IPS DF 19.7 (cell line): ENCODE results near the gene EXOC6B.
A peak's percentile ranks its signal among the peaks of the same experiment; 100 is the strongest.

Source experiments
- DNase-seq: peaks from one replicate; pipeline ENCODE4 v3.0.0-alpha.2; 2013; ENCODE audit warnings: low read depth, low spot score

The EXOC6B gene

GRCh38 chr2:72793798-72794440 lies 31.9 kb downstream of the EXOC6B start:
- no peak for DNase-seq

DNA sequence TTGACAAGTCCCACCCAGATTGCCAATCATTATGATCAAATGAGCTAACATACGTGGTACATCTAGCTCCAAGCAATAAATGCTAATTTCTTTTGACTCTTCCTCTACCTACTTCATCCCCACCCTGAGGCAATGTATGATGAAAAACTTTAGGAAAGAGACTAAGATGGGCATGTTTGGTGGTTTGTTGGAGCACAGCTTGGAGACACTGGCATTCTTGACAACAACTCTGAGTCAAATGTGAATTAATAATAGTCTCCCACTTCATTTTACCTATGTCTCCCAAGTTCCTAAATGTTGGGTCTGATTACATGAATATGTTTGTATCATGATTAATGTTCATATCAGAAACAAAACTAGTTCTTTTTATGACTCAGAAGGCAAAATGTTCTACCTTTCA lies 36.6 kb downstream of the EXOC6B start:
- no peak for DNase-seq

DNA sequence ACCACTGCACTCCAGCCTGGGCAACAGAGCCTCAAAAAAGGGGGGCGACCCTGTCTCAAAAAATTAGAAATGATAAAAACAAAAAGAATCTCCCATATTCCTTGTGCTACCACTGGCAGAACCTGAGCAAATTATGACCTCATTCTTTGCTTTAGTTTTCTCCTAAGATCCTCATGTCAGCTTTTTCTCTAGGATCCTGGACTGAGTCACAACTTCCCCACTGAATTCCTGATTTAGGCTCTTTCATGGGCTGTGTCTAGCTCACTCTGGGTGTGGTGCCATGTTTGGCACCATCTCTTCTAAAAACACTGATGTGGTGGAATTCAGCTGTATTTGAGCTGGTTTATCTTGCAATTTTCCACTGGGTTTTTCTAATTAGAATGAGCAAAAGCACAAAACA lies 37.1 kb downstream of the EXOC6B start:
- no peak for DNase-seq

- no peak for DNase-seq
Observed at GRCh38 chr2:72785517-72785916, 40.3 kb downstream of the EXOC6B start.

DNA sequence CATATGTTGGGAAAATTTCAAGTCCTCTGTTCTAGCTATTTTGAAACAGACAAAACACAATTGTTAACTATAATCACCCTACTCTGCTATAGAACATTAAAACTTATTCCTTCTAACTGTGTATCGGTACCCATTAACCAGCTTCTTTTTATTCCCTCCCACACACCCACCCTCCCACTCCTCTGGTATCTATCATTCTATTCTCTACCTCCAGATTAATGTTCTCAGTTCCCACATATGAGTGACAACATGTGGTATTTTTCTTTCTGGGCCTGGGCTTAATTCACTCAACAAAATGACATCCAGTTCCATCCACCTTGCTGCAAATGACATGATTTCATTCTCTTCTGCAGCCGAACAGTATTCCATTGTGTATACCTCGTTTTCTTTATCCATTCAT lies 43.3 kb downstream of the EXOC6B start:
- DNase-seq, result no peak

- DNase-seq, result no peak
Observed at GRCh38 chr2:72781480-72781879, 44.4 kb downstream of the EXOC6B start.

DNA sequence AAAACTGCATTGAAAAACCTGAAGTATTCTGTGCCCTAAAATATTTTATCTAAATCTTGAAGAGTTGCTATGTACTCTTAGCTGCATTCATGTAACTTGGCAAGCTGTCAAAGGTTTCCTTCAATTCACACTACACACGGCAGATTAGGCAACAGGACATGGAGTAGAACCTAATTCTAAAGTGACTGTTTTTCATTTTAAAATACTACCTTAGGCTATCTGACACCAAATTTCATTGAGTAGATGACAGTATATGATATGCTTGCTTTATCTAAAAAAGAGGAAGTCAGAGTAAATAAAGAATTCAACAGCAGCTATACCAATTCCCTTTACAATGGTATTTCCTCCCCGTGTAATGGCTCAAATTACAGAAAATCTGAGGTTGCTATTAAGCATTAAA lies 45.4 kb downstream of the EXOC6B start:
- DNase-seq, result no peak

- no peak for DNase-seq
Observed at GRCh38 chr2:72779495-72779894, 46.3 kb downstream of the EXOC6B start.

- no peak for DNase-seq
Observed at GRCh38 chr2:72778410-72778809, 47.4 kb downstream of the EXOC6B start.

DNA sequence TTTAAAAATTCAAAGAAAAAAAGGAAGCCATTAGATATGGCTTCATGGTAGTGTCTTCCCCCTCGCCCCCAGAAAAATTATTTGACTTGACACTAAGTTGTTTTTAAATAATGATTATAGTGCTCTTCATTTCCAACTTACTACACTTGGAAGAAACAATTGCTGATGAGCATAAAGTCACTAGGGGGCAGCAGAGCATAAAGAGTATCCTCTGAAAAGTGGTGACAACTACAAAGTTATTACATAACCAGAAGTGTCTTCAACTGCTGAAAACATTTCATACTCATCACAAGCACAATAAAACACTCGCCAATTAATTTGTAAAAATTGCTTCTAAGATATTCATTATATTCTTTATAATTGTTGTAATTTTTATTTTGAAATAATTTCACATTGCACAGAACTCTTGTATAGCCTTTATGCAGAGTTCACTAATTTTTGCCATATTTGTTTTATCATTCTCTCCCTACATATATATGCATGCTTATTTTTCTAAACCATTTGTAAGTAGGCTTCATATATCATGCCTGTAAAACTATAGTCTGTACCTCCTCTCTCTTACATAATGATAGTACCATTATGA lies 54.9 kb downstream of the EXOC6B start:
- no peak for DNase-seq

DNA sequence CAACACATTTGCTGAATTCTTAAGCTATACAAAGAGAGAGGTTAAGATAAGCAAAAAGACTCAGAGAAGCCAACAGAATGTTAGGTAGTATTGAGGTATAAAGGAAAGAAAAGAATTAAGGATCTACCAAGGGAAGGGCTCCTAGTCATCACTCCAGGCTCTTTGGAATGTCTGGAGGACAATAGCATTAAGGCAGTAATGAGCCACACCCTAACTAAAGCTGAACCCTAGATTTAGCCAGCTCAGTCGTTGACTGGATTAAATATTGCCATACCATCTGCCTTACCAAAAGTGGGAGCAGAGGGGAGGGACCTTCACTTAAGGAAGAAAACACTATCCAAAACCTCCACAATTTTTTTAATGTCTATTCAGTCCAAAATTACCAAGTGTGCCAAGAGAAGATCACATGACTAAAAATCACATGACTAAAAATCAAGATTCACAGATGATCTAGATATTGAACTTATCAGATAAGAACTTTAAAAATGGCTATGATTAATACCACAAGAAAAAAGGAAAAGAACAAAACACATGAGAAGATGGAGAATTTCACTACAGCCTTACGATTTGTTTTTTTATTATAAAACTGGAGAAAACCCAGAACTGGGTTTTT lies 59.7 kb downstream of the EXOC6B start:
- no peak for DNase-seq

GRCh38 chr2:72762276-72762675 lies 63.6 kb downstream of the EXOC6B start:
- no peak for DNase-seq

GRCh38 chr2:72759755-72760154 lies 66.1 kb downstream of the EXOC6B start:
- no peak for DNase-seq

DNA sequence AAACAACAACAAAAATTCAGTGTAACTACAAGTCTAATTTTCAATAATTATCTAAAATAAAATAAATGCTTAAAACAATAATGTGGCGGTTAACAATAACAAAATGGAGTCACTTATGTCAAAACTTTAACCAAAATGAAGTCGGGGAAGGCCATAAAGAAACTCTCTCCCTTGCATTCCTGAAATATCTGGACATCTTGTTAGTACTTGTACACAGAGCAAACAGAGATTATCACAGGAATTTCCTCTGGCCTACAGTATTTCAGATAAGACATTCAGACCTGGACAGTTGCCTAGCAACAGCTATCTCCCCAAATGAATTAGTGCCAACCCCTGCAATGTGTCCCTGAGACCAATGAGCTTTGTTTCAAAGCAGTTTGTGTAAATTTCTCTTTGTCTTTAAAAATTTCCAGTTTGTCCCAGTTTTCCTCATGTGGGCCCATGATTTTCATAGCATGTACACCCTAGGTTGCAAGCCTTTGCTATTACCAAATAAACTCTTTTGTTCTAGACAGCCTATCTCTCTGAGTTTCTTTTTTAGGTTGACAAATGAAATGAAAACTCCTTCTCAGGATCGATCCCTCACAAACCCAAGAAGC lies 68.6 kb downstream of the EXOC6B start:
- DNase-seq, result no peak

- DNase-seq, result no peak
Observed at GRCh38 chr2:72755647-72756423, 70.0 kb downstream of the EXOC6B start.

- DNase-seq, result no peak
Observed at GRCh38 chr2:72754628-72755320, 71.1 kb downstream of the EXOC6B start.

DNA sequence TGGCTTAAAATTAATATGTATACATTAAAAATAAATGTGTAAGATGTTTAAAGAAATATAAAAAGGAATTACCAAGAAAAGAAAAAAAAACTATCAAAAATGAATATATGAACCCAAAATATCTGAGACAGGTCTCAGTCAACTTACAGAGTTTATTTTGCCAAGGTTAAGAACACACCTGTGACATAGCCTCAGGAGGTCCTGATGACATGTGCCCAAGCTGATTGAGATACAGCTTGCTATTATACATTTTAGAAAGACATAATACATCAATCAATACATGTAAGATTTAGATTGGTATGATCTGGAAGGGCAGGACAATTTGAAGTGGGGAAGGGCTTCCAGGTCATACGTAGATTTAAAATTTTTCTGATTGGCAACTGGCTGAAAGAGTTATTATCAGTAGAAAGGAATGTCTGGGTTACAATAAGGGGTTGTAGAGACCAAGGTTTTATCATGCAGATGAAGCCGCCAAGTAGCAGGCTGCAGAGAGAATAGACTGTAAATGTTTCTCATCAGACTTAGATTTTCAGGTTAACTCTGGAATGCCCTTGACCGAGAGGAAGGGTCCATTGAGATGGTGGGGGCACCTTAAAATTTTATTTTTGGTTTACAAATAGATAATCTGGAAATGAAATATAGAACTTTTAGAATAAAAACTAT lies 74.7 kb downstream of the EXOC6B start:
- peak; percentile 56 for DNase-seq

GRCh38 chr2:72750466-72750865 lies 75.4 kb downstream of the EXOC6B start:
- no peak for DNase-seq

DNA sequence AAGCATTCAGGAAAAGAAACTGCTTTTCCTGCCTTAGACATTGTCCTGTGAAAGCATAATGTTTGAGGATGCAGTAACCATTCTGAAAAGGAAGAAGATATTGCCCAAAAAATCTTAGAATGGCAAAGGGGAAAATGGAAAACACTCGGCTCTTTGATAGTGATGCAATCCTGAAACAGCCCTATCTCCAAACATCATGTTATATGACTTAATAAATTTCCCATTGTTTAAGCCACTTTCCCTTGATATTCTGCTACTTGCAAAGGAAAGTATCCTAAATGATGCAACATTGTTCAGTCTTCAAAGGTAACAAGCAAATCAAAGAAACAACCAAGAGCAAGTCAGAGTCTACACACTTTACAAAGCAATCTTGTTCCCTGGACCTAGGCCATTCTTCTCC lies 78.5 kb downstream of the EXOC6B start:
- no peak for DNase-seq

DNA sequence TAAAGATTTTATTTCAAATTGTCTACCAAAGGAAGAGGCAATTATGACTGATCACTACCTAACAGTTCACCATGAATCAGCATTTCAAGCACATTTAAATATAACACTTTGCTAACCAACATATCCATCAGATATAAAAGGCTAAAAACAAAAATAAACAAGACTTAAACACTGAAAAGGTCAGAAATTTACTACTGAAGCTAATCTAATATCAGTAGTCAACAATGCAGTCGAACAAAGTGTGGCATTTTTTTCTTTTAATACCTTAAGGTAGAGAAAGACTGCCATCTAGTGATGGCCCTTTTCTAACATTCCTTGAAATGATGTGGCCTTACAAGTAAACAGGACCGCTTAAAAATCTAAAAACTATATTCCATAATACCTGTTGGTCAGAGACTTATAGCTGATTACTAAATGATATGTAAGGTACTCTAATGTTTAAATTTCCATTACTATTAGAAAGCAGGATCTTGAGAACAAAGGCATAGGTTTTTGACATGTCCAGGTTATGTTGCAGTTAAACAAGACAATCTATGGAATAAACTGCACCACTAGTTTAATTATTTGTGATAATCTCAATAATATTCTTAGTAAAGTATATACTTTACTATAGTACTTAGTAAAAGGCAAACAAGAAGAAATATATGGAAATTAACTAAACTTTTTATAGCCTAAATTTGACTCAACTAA lies 80.0 kb downstream of the EXOC6B start:
- no peak for DNase-seq
